Measurements from ENCODE around the gene KNTC1.
A peak's percentile ranks its signal among the peaks of the same experiment; 100 is the strongest.

DNA sequence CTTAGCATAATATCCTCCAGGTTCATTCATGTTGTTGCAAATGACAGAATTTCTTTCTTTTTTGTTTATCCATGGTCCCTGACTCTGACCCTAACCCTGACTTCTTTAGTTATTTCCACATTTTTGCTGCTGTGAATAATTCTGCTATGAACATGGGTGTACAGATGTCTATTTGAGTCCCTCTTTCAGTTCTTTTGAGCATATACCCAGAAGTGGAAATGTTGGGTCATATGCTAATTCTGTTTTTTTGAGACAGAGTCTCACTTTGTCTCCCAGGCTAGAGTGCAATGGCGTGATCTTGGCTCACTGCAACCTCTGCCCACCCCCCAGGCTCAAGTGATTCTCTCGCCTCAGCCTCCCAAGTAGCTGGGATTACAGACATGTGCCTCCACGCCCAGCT, 33.1 kb downstream of the KNTC1 start:
- TF ChIP-seq POLR2A (IDR thresholded peaks at IDR 0.05; ENCODE audit: low read depth, low read length) (no peak), POLR2AphosphoS5 (IDR thresholded peaks at IDR 0.05; ENCODE audit: low read depth, low read length) (no peak), TAF1 (IDR thresholded peaks at IDR 0.05; ENCODE audit: low read depth, low read length) (no peak), SPI1 (IDR thresholded peaks at IDR 0.05; ENCODE audit: low read depth, low read length) (no peak), POU2F2 (IDR thresholded peaks at IDR 0.05; ENCODE audit: low read depth, low read length) (peak; percentile 29; the same call in 1 of the 2 replicates), PAX5 (IDR thresholded peaks at IDR 0.05; ENCODE audit: insufficient read depth, low read length, severe bottlenecking) (no peak)

Measured in GM12891 (cell line).